GM18870 (cell line): ENCODE measurements around the gene LANCL1.

Experiments
- ATAC-seq: cut with Tn5 transposase; IDR thresholded peaks from one replicate; pipeline ENCODE4 v1.9.1; 2021; ENCODE audit warnings: moderate library complexity; ENCODE audit not compliant: unreplicated experiment

Gene LANCL1

DNA sequence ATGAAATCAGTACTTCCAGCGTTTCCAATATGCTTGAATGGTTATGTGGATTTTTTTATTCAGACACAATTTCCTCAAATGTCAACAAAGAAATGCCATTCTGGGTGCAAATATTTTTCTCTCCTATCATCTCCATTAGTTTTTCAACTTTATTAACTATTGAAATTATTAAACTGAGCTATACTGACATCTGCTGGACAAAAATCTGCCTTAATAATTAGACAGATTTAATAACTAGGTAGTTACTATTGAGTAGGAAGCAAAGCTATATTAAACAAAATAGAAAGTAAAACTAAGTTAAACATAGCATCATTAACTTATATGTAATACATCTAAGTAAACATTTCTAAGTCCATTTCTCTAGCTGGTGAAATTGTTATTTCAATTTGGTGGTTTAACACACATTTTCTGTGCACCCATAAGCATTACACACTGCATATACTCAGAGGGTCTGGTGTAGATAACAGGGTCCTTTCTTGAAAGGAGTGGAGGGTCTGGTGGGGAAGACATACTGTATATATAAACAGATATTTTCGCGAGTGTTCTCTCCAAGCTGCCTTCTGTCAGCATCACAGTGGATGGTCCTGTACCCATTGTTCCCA, 77.0 kb downstream of the LANCL1 start:
- ATAC-seq, result peak; percentile 65

DNA sequence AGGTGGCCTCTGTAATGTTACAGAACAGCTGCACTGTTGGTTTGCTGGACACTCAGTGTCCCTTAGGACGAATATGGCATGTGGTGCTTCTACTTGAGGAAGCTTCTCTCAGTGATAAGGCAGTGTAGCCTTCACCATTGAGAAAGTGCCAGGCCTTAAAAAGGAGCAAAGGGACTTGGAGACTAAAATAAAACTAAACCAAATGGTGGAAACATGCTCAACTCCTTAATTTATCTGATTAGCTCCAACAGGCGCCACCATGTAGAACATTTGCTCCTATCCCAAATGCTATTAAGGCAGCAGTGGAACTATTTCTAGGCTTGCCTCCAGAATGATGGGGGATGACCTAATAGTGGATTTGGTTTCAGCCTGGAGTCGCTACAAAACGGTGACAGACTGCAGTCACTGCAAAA, 84.1 kb downstream of the LANCL1 start:
- ATAC-seq, result no peak

- no peak for ATAC-seq
These were observed 86.7 kb downstream of the LANCL1 start for GRCh38 chr2:210389856-210390255.

DNA sequence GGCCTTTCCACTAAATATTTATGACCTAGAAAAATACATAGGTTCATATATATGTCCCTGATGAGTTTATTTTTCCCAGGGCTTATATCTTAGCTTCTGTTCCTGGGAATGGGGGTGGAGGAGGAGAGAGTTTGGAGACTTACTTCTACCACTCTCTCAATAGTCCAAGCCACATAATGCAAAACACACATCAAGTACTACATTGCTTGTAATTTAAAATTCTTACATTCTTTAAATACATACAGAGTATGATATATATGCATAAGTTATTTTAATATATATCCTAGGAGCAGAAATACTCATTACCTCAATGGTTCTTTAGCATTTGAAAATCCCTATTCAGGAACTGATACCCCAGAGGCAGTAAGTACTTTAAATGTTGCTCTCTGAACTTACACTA, 88.4 kb downstream of the LANCL1 start:
- ATAC-seq, result no peak

DNA sequence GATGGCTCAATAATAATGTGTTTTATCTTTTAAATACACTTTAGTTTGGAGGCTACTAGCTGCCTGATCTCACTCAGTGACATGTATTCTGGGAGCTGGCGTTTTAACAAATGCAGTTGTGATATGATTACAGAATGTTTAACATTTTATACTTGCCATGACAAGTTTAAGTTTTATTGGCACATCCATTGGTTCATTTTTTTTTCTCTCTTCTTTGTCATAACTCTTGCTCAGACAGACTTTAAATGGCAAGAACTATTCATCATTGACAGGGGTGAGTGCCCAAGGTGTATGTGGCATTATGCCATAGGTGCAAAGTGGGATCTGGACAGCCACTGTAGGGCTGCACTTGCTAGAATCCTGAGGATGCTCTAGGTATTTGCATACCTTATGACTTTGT, 89.5 kb downstream of the LANCL1 start:
- ATAC-seq, result no peak
